Sigmoid colon (tissue), 7 donors: ENCODE measurements around the gene ITGA1. TPM values are rescaled to one million over a fixed set of nuclear protein-coding genes. Genes with fewer than 3 reads are reported as not detected.
A peak's percentile ranks its signal among the peaks of the same experiment; 100 is the strongest.

Experiments
- DNase-seq: peaks from one replicate; pipeline ENCODE4 v3.0.0-alpha.2; 2019
- H3K27ac ChIP-seq, 4 donors: fragments of 200-600 bp; sonication (generic); one replicate each; pipeline ENCODE4 v1.5.1; 2016 to 2019; ENCODE audit warnings: mild to moderate bottlenecking in 1 of 4
- H3K27me3 ChIP-seq, 3 donors: fragments of 200-600 bp; sonication (generic); one replicate each; pipeline ENCODE4 v1.5.1; 2019; ENCODE audit warnings: mild to moderate bottlenecking in 1 of 3
- H3K36me3 ChIP-seq, 4 donors: fragments of 200-600 bp; sonication (generic); one replicate each; pipeline ENCODE4 v1.5.1; 2016 to 2019
- H3K4me1 ChIP-seq, 4 donors: fragments of 200-600 bp; sonication (generic); one replicate each; pipeline ENCODE4 v1.5.1; 2017 to 2019
- H3K4me3 ChIP-seq, 4 donors: fragments of 200-600 bp; sonication (generic); one replicate each; pipeline ENCODE4 v1.5.1; 2017 to 2019; ENCODE audit warnings: mild to moderate bottlenecking in 2 of 4, moderate library complexity in 1 of 4
- H3K9me3 ChIP-seq, 4 donors: fragments of 200-600 bp in 3 of 4; sonication (generic) in 3 of 4; one replicate each; pipeline versions ENCODE4 v1.5.1 to v1.6.1; 2013 to 2019
- EP300 ChIP-seq, 4 donors: sonication (generic); formaldehyde crosslinking; IDR thresholded peaks; one replicate each; pipeline ENCODE4 v1.6.1; 2017; ENCODE audit warnings: antibody characterized with exemption in 4 of 4
- POLR2A ChIP-seq, 2 donors: fragments of 450-650 bp; IDR thresholded peaks; one replicate each; pipeline ENCODE4 v1.6.1; 2016; ENCODE audit warnings: antibody characterized with exemption in 2 of 2, mild to moderate bottlenecking in 2 of 2, moderate library complexity in 2 of 2
- POLR2AphosphoS5 ChIP-seq, 4 donors: sonication (generic); formaldehyde crosslinking; IDR thresholded peaks; one replicate each; pipeline ENCODE4 v1.6.1; 2017; ENCODE audit warnings: antibody characterized with exemption in 4 of 4
- WGBS, 2 donors: extraction: QIAGEN DNeasy Blood & Tissue Kit; methylation state at CpG; one replicate each; pipeline ENCODE4 v1.1.7; 2013; 5-methylcytosine and 5-hydroxymethylcytosine counted together
- intact Hi-C: fragments of 100-400 bp; cut with DNase I; formaldehyde crosslinking; loops from one replicate; pipeline ENCODE4 v1.15.1; 2023
- polyA plus RNA-seq, 3 donors: library from polyadenylated mRNA; stranded (reverse); fragments of 200-250 nt; gene quantifications; one replicate each; pipeline ENCODE4 v1.2.3, GENCODE V29; 2013
- total RNA-seq, 4 donors: library from RNA; depleted of rRNA; stranded (reverse); fragments of >200 nt; gene quantifications; one replicate each; pipeline ENCODE4 v1.1.0, GENCODE V29; 2016
- TF ChIP-seq, protein P1 (sequence below), 4 experiments: fragments of 450-650 bp in 3 of 4; fragments of 200-600 bp in 1 of 4; IDR thresholded peaks; one replicate each; pipeline ENCODE4 v1.5.1; 2016 to 2019; ENCODE audit warnings: antibody characterized with exemption in 4 of 4, mild to moderate bottlenecking in 3 of 4, moderate library complexity in 2 of 4
- donor health status: healthy with polysubstance abuse.
- donor health status: Bipolar disorder and iron deficiency.
- donor health status: healthy.

ITGA1 gene
- total and polyA plus RNA-seq, 7 donors, result 1.8 to 511 (median 162) TPM

DNA sequence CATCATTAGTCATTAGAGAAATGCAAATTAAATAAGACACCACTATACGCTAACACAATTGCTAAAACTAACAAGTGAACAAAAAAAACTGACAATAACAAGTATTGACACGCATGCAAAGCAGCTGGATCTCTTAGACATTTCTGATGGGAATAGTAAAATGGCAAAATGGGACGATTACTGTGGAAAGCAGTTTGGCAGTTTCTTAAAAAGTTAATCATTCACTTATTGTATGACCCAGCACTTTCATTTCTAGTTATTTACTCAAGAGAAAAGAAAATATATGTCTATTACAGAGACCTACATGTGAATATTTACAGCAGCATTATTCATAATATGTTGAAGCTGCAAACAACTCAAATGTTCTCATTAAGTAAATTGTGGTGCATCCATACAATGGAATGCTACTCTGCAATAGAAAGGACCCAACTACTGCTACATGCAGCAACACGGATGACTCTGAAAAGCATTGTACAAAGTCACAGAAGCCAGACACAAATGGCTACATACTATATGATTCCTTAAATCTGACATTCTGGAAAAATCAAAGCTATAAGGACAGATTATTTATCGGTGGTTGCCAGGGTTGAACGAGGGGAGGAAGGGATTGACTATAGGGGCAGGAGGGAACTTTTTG, 104.6 kb downstream of the ITGA1 start:
- peak overlapping the region; percentile 44 to 77 (median 62) for H3K27ac ChIP-seq

DNA sequence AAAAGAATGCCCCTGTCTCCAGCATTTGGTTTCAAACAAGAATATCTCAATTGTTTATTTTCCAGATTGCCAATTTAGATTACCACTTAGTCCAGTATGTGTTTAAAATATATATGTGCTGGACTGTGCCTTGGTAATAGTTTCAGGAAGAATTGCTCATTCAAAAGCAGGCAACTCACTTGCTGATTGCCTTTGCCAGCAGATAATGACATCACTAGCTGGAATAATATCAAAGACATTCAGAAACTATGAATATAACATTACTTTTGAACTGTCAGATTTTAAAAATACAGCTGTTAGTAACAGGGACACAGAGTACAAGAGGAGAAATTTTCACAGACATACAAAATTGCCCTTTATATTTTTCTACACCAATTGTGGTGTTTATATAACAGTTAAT, 105.4 kb downstream of the ITGA1 start:
- H3K4me3 ChIP-seq, result no peak overlapping the region
- TF ChIP-seq POLR2AphosphoS5 (IDR thresholded peaks at IDR 0.05), result peak in 2 of 4 donors; percentile 47 to 50
- TF ChIP-seq EP300 (IDR thresholded peaks at IDR 0.05), result no peak
- TF ChIP-seq POLR2A (IDR thresholded peaks at IDR 0.05), result no peak
- TF ChIP-seq, protein P1, sequence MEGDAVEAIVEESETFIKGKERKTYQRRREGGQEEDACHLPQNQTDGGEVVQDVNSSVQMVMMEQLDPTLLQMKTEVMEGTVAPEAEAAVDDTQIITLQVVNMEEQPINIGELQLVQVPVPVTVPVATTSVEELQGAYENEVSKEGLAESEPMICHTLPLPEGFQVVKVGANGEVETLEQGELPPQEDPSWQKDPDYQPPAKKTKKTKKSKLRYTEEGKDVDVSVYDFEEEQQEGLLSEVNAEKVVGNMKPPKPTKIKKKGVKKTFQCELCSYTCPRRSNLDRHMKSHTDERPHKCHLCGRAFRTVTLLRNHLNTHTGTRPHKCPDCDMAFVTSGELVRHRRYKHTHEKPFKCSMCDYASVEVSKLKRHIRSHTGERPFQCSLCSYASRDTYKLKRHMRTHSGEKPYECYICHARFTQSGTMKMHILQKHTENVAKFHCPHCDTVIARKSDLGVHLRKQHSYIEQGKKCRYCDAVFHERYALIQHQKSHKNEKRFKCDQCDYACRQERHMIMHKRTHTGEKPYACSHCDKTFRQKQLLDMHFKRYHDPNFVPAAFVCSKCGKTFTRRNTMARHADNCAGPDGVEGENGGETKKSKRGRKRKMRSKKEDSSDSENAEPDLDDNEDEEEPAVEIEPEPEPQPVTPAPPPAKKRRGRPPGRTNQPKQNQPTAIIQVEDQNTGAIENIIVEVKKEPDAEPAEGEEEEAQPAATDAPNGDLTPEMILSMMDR (IDR thresholded peaks at IDR 0.05), result no peak
- H3K4me1 ChIP-seq, result peaks cover 0 to 61% (median 46%) of the 10 kb centered on the region in 4 donors
- no peaks in the 10 kb centered on the region for H3K27me3 ChIP-seq
- peak overlapping the region; percentile 44 to 77 (median 62) for H3K27ac ChIP-seq
- DNase-seq, result no peak
- H3K9me3 ChIP-seq, result no peaks in the 10 kb centered on the region
- peaks cover 3 to 48% (median 7%) of the 10 kb centered on the region in 4 donors for H3K36me3 ChIP-seq
- intact Hi-C loops, result no loop called here

More for the DNA sequence above, 104.6 kb downstream of the ITGA1 start:
- intact Hi-C loops, result no loop called here
- no peaks in the 10 kb centered on the region for H3K9me3 ChIP-seq
- peaks cover 11 to 48% (median 14%) of the 10 kb centered on the region in 4 donors for H3K36me3 ChIP-seq
- H3K27me3 ChIP-seq, result no peaks in the 10 kb centered on the region
- DNase-seq, result no peak
- TF ChIP-seq EP300 (IDR thresholded peaks at IDR 0.05), result no peak
- TF ChIP-seq POLR2AphosphoS5 (IDR thresholded peaks at IDR 0.05), result no peak
- no peak for TF ChIP-seq POLR2A (IDR thresholded peaks at IDR 0.05)
- TF ChIP-seq, protein P1 (IDR thresholded peaks at IDR 0.05), result no peak
- peaks cover 0 to 58% (median 46%) of the 10 kb centered on the region in 4 donors for H3K4me1 ChIP-seq
- no peak overlapping the region for H3K4me3 ChIP-seq
- WGBS, 2 donors, result 29 to 78% methylated on average over 6 of the region's 6 CpGs

DNA sequence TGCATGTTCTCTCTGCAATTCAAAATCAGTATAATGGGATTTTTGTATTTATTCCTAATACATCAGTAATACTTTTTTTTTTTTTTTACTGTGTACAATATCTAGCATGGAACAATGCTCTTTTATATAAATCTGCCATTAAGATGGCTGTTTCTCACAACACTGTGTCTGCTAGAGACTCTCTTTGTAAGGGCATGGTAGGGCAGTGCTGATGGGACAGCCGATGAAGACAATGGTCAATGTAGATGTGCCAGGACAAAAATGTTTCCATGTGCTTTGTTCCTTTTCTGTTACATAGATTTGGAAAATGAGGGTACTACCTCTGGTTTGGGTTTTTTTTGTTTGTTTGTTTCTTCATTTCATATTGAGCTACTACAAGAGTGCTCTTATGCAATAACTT, 106.1 kb downstream of the ITGA1 start:
- no peak for TF ChIP-seq POLR2A (IDR thresholded peaks at IDR 0.05)
- TF ChIP-seq, protein P1 (IDR thresholded peaks at IDR 0.05), result no peak
- no peak for TF ChIP-seq EP300 (IDR thresholded peaks at IDR 0.05)
- no peak for TF ChIP-seq POLR2AphosphoS5 (IDR thresholded peaks at IDR 0.05)
- H3K4me3 ChIP-seq, result no peak overlapping the region
- intact Hi-C loops, result no loop called here
- H3K9me3 ChIP-seq, result no peaks in the 10 kb centered on the region
- peak overlapping the region; percentile 48 to 77 (median 64) for H3K27ac ChIP-seq
- no peaks in the 10 kb centered on the region for H3K27me3 ChIP-seq
- peaks cover 0 to 68% (median 49%) of the 10 kb centered on the region in 4 donors for H3K4me1 ChIP-seq
- peaks cover 0 to 48% (median 4%) of the 10 kb centered on the region in 4 donors for H3K36me3 ChIP-seq
- no peak for DNase-seq
- WGBS, 2 donors, result 97% methylated on average over 1 of the region's 1 CpG

DNA sequence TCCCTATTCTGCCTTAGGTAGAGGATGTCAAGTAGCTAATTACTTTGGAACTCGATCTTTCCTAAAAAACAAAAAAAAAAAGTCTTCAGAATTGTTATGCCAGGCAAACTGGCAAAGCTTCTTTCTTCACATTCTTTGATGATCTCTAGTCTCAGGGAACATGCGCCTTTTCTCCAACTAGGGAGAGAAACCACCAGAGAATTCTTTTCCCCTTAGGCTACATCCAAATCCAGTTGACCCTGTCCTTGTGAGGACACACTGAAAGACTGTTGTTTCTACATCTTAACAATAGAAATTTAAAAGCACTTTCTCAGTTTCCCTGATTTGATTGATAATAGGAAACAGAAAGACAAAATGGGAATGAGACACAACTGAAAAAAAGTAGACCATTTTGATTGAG, 106.7 kb downstream of the ITGA1 start:
- 87 to 97% methylated on average over 2 of the region's 2 CpGs for WGBS, 2 donors
- TF ChIP-seq POLR2AphosphoS5 (IDR thresholded peaks at IDR 0.05) (no peak), EP300 (IDR thresholded peaks at IDR 0.05) (no peak), POLR2A (IDR thresholded peaks at IDR 0.05) (no peak)
- TF ChIP-seq, protein P1 (IDR thresholded peaks at IDR 0.05), result no peak
- DNase-seq, result no peak
- intact Hi-C loops, result no loop called here
- H3K9me3 ChIP-seq, result no peaks in the 10 kb centered on the region
- H3K4me3 ChIP-seq, result no peak overlapping the region
- peak overlapping the region; percentile 48 to 77 (median 64) for H3K27ac ChIP-seq
- no peaks in the 10 kb centered on the region for H3K27me3 ChIP-seq
- peaks cover 0 to 48% (median 3%) of the 10 kb centered on the region in 4 donors for H3K36me3 ChIP-seq
- H3K4me1 ChIP-seq, result peaks cover 0 to 70% (median 50%) of the 10 kb centered on the region in 4 donors
